Psoas muscle (tissue), 8 donors: Measurements from ENCODE around the gene MBNL1. TPM values are rescaled to one million over a fixed set of nuclear protein-coding genes. Genes with fewer than 3 reads are reported as not detected.

Experiments
- ATAC-seq, 4 donors: fragments of 200-7000 bp; cut with Tn5 transposase; one replicate each; pipeline ENCODE4 v1.9.1; 2020; ENCODE audit warnings: moderate library complexity in 3 of 4, mild to moderate bottlenecking in 2 of 4
- DNase-seq, 2 donors: peaks; one replicate each; pipeline ENCODE4 v3.0.0-alpha.2; 2020
- H3K27ac ChIP-seq: fragments of 200-600 bp; one replicate; pipeline ENCODE4 v1.8.0; 2022
- H3K27me3 ChIP-seq, 3 donors: fragments of 200-600 bp in 1 of 3; one replicate each; pipeline versions ENCODE4 v1.6.1 to v1.8.0; 2013 to 2022; ENCODE audit warnings: low read length in 2 of 3, mild to moderate bottlenecking in 2 of 3, moderate library complexity in 1 of 3; ENCODE audit not compliant: insufficient read depth in 3 of 3
- H3K36me3 ChIP-seq, 2 donors: fragments of 200-600 bp in 1 of 2; one replicate each; pipeline versions ENCODE4 v1.6.1 to v1.8.0; 2013 to 2022; ENCODE audit warnings: low read depth in 1 of 2, mild to moderate bottlenecking in 1 of 2, moderate library complexity in 1 of 2; ENCODE audit not compliant: insufficient read depth in 1 of 2
- H3K4me1 ChIP-seq: fragments of 200-600 bp; one replicate; pipeline ENCODE4 v1.8.0; 2022
- H3K4me3 ChIP-seq: fragments of 200-600 bp; one replicate; pipeline ENCODE4 v1.8.0; 2022; ENCODE audit warnings: mild to moderate bottlenecking
- H3K9me3 ChIP-seq: fragments of 200-600 bp; one replicate; pipeline ENCODE4 v1.8.0; 2022
- WGBS, 3 donors: extraction: QIAGEN DNeasy Blood & Tissue Kit; methylation state at CpG; one replicate each; pipeline versions ENCODE4 v1.1.6 to v1.1.7; 2013; 5-methylcytosine and 5-hydroxymethylcytosine counted together
- intact Hi-C, 2 donors: fragments of 100-400 bp; cut with DNase I; formaldehyde crosslinking; loops; one replicate each; pipeline versions ENCODE4 v1.11.0 to v1.14.2; 2022
- polyA plus RNA-seq, 3 donors: library from polyadenylated mRNA; stranded (reverse); fragments of 200-250 nt; gene quantifications; one replicate each; pipeline ENCODE4 v1.2.3, GENCODE V29; 2013
- total RNA-seq, 4 donors: library from RNA; stranded (reverse); fragmentation: NEBNext Ultra II Directional in 2 of 4; extraction: Animal tissue kit (Norgen Biotek cat#: 25700) in 2 of 4; gene quantifications; one replicate each; pipeline versions ENCODE4 v1.2.1 to v1.2.4, GENCODE V29; 2021 to 2023
- TF ChIP-seq, protein P1 (sequence below): fragments of 200-600 bp; IDR thresholded peaks from one replicate; pipeline ENCODE4 v1.8.0; 2022; ENCODE audit warnings: antibody characterized with exemption
- donor health status: healthy with polysubstance abuse.
- donor health status: DM: no; HTN: no; CAD: no; lungs with moderate emphysema.
- donor health status: Bipolar disorder and iron deficiency.
- donor health status: healthy.
- donor health status: DM: yes; HTN: yes; CAD: no.
- donor health status: DM: no; HTN: no; CAD: no.
- donor health status: DM: no; HTN: no; CAD: no.
- donor health status: DM: yes; HTN: yes; CAD: no.

MBNL1 gene
- total and polyA plus RNA-seq, 7 donors, result 27.4 to 281 (median 179) TPM

DNA sequence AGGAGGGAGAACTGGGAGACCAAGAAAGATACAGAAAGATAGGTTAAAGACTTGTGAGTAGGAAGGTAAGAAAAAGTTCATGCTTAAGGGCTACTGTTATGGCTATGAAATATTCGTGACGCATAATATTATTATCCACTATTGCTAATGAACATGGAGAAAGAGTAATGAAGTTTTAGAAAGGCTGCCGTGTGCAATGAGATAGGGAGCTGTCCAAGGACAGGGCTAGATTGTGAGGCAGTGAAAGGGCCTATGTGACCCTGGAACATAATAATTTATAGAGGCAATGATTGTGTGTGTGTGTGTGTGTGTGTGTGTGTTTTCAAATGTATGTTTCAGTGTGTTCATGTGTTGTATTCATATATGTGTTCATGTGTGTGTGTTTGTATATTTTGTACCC lies 27.7 kb downstream of the MBNL1 start:
- TF ChIP-seq, protein P1, sequence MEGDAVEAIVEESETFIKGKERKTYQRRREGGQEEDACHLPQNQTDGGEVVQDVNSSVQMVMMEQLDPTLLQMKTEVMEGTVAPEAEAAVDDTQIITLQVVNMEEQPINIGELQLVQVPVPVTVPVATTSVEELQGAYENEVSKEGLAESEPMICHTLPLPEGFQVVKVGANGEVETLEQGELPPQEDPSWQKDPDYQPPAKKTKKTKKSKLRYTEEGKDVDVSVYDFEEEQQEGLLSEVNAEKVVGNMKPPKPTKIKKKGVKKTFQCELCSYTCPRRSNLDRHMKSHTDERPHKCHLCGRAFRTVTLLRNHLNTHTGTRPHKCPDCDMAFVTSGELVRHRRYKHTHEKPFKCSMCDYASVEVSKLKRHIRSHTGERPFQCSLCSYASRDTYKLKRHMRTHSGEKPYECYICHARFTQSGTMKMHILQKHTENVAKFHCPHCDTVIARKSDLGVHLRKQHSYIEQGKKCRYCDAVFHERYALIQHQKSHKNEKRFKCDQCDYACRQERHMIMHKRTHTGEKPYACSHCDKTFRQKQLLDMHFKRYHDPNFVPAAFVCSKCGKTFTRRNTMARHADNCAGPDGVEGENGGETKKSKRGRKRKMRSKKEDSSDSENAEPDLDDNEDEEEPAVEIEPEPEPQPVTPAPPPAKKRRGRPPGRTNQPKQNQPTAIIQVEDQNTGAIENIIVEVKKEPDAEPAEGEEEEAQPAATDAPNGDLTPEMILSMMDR, result no peak
- Histone ChIP-seq H3K4me3 (no peak overlapping the region), H3K36me3 (no peaks in the 10 kb centered on the region), H3K4me1 (peaks cover 71% of the 10 kb centered on the region), H3K9me3 (no peaks in the 10 kb centered on the region), H3K27me3 (no peaks in the 10 kb centered on the region), H3K27ac (peak overlapping the region; percentile 94)
- intact Hi-C loops, result no loop called here
- 58 to 77% (median 70%) methylated on average over 3 of the region's 3 CpGs for WGBS, 3 donors
- ATAC-seq (no peak), DNase-seq (no peak)

DNA sequence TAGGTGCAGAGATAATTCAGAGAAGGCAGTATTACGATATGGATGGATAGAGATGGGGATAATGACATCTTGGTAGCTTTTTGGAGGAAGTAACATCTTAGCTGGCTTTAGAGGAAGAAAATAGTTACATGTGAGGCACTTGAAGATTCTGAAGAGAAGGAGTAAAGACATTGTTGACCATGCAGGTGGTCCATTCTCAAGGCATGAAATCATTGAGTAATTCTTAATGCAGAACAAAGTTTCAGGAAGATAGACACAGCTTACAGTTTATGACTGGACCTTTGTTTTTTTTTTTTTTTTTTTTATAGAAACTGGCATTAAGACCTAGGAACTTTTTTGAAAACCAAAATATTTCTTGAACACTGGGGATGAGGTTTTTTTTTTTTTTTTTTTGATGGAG lies 28.2 kb downstream of the MBNL1 start:
- peak overlapping the region; percentile 94 for H3K27ac ChIP-seq
- ATAC-seq, result no peak
- intact Hi-C loops, result no loop called here
- no peak for DNase-seq
- 69 to 83% (median 76%) methylated on average over 1 of the region's 1 CpG for WGBS, 3 donors
- H3K4me3 ChIP-seq, result no peak overlapping the region
- peaks cover 67% of the 10 kb centered on the region for H3K4me1 ChIP-seq
- TF ChIP-seq, protein P1, result no peak
- no peaks in the 10 kb centered on the region for H3K36me3 ChIP-seq
- H3K9me3 ChIP-seq, result no peaks in the 10 kb centered on the region
- H3K27me3 ChIP-seq, result no peaks in the 10 kb centered on the region

DNA sequence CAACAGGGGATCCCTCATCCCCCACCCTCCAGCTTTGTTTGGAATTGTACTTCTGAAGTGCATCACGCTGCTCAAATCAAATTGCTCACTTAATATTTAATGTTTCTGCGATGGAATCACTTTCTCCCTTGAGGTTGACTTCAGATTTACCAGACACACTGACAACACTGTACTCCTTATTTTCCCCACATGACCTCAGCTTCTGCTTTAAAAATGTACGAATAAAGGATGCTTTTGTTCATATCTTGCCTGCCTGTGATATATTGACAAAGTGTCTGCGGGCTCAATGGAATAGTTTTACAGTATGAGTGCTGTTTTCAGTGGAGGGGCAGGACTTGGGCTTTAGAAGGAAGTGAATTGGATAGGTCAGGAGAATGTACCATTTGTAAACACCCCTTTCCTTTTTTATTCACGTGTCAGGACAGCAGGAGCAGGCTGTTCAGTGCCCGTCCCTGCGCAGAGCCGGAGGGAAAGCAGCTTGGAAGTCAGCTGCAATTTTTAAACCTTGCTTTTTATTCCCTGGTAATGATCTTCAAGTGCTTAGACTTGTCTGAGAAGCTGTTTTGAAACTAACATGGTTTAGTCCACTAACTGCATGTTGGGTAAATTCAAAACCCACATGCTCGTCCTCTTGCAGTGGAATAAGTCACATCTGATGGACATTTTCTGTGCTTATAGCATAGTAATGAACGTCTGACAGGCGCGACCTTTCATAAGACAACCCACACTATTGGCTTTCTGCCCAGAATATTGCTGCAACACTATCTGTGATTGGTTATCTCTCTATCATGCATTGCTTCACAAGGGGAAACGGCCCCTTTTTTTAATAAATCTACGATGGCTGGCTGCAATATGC lies 29.9 kb downstream of the MBNL1 start:
- Histone ChIP-seq H3K4me3 (peak overlapping the region; percentile 70), H3K27ac (peak overlapping the region; percentile 94), H3K36me3 (no peaks in the 10 kb centered on the region), H3K27me3 (no peaks in the 10 kb centered on the region), H3K9me3 (no peaks in the 10 kb centered on the region), H3K4me1 (peaks cover 53% of the 10 kb centered on the region)
- intact Hi-C loops, result no loop called here
- ATAC-seq (peak; percentile 70 to 77 (median 74)), DNase-seq (peak; percentile 29 to 77)
- TF ChIP-seq, protein P1, result no peak
- WGBS, 3 donors, result 1 to 2% (median 1%) methylated on average over 14 of the region's 14 CpGs

DNA sequence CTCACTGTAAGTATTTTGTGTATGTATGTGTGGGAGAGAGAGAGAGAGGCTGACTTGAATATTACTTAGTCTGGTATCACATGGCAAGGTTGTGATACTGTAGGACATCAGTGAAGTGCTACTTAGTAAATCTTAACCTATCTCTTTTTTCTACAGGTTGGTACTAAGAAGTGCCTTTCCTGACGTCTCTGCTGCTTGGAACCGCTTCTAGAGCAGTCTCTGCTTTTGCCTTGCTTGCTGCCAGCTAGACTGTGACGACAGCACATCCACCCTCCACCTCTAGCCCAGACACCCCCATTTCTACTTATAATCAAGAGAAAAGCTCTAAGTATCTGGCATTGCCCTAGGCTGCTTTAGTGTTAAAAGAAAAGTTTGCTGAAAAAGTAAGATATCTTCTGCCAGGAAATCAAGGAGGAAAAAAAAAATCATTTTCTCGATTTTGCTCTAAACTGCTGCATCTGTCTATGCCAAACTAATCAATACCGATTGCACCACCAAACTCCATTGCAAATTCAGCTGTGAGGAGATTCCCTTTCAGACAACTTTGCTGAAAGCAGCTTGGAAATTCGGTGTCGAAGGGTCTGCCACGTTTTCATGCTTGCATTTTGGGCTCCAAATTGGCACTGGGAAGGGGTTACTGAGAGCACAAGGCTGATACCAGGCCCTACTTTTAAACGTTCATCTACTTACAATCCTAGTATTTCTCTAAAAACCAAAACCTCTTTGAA lies 30.7 kb downstream of the MBNL1 start:
- TF ChIP-seq, protein P1, result no peak
- Histone ChIP-seq H3K9me3 (no peaks in the 10 kb centered on the region), H3K27me3 (no peaks in the 10 kb centered on the region), H3K36me3 (no peaks in the 10 kb centered on the region), H3K4me3 (peak overlapping the region; percentile 70), H3K27ac (peak overlapping the region; percentile 94), H3K4me1 (peaks cover 53% of the 10 kb centered on the region)
- DNase-seq (peak in 1 of 2 donors; percentile 57), ATAC-seq (peak; percentile 26 to 52 (median 38))
- 17 to 30% (median 20%) methylated on average over 9 of the region's 9 CpGs for WGBS, 3 donors
- intact Hi-C loops, result no loop called here
